DOHH2 (cell line): ENCODE measurements around the gene ANKRD33B.

Experiments
- CTCF ChIP-seq: fragments of 200-600 bp; sonication (generic); IDR thresholded peaks from one replicate; pipeline ENCODE4 v1.5.1; 2014; ENCODE audit warnings: antibody characterized with exemption, mild to moderate bottlenecking, low read depth, low read length; ENCODE audit not compliant: poor library complexity, severe bottlenecking
- EZH2phosphoT487 ChIP-seq: fragments of 200-600 bp; sonication (generic); IDR thresholded peaks from 2 replicates; pipeline ENCODE4 v1.6.1; 2017; ENCODE audit warnings: borderline replicate concordance, mild to moderate bottlenecking, antibody characterized with exemption, low read length, moderate library complexity, mixed read lengths

- no peak for TF ChIP-seq CTCF
- TF ChIP-seq EZH2phosphoT487 = no peak
Observed at GRCh38 chr5:10631316-10631996, 67.6 kb downstream of the ANKRD33B start.
